Measurements from ENCODE around the gene DOK7. TPM values are rescaled to one million over a fixed set of nuclear protein-coding genes. Genes with fewer than 3 reads are reported as not detected.

The DOK7 gene
- total RNA-seq, 1 experiment from 2014 or later = 9.6 TPM

- no peak for DNase-seq
- Histone ChIP-seq H3K36me3 (no peaks in the 10 kb centered on the region; the same call in 1 of the 2 replicates), H3K4me3 (no peak overlapping the region), H3K9me3 (no peaks in the 10 kb centered on the region), H3K27me3 (no peaks in the 10 kb centered on the region)
These were observed 50.7 kb downstream of the DOK7 start for GRCh38 chr4:3513807-3514206.

- H3K27me3 ChIP-seq = no peaks in the 10 kb centered on the region
- H3K4me3 ChIP-seq = no peak overlapping the region
- H3K9me3 ChIP-seq = no peaks in the 10 kb centered on the region
- no peaks in the 10 kb centered on the region; the same call in 1 of the 2 replicates for H3K36me3 ChIP-seq
- no peak for DNase-seq
These were observed 51.2 kb downstream of the DOK7 start for GRCh38 chr4:3514221-3514780.

GRCh38 chr4:3514806-3515501, 51.8 kb downstream of the DOK7 start:
- H3K27me3 ChIP-seq = no peaks in the 10 kb centered on the region
- no peaks in the 10 kb centered on the region for H3K9me3 ChIP-seq
- DNase-seq = no peak
- H3K4me3 ChIP-seq = no peak overlapping the region
- H3K36me3 ChIP-seq = no peaks in the 10 kb centered on the region; the same call in 1 of the 2 replicates

- no peaks in the 10 kb centered on the region; the same call in 1 of the 2 replicates for H3K36me3 ChIP-seq
- H3K27me3 ChIP-seq = no peaks in the 10 kb centered on the region
- no peak for DNase-seq
- H3K4me3 ChIP-seq = no peak overlapping the region
- no peaks in the 10 kb centered on the region for H3K9me3 ChIP-seq
These were observed 52.5 kb downstream of the DOK7 start for GRCh38 chr4:3515646-3516045.

GRCh38 chr4:3516061-3516835, 53.1 kb downstream of the DOK7 start:
- no peak for DNase-seq
- Histone ChIP-seq H3K27me3 (no peaks in the 10 kb centered on the region), H3K4me3 (no peak overlapping the region), H3K36me3 (no peaks in the 10 kb centered on the region; the same call in 1 of the 2 replicates), H3K9me3 (no peaks in the 10 kb centered on the region)

- no peaks in the 10 kb centered on the region for H3K9me3 ChIP-seq
- H3K4me3 ChIP-seq = no peak overlapping the region
- H3K36me3 ChIP-seq = no peaks in the 10 kb centered on the region; the same call in 1 of the 2 replicates
- DNase-seq = no peak
- H3K27me3 ChIP-seq = no peaks in the 10 kb centered on the region
These were observed 54.0 kb downstream of the DOK7 start for GRCh38 chr4:3516836-3517730.

- DNase-seq = no peak
- Histone ChIP-seq H3K9me3 (no peaks in the 10 kb centered on the region), H3K36me3 (no peaks in the 10 kb centered on the region; the same call in 1 of the 2 replicates), H3K4me3 (no peak overlapping the region), H3K27me3 (no peaks in the 10 kb centered on the region)
These were observed 54.8 kb downstream of the DOK7 start for GRCh38 chr4:3517731-3518510.

- no peak for DNase-seq
- no peak overlapping the region for H3K4me3 ChIP-seq
- no peaks in the 10 kb centered on the region; the same call in 1 of the 2 replicates for H3K36me3 ChIP-seq
- no peaks in the 10 kb centered on the region for H3K9me3 ChIP-seq
- H3K27me3 ChIP-seq = no peaks in the 10 kb centered on the region
These were observed 55.4 kb downstream of the DOK7 start for GRCh38 chr4:3518511-3518880.

GRCh38 chr4:3518941-3519340, 55.8 kb downstream of the DOK7 start:
- no peak overlapping the region for H3K4me3 ChIP-seq
- no peaks in the 10 kb centered on the region for H3K9me3 ChIP-seq
- H3K36me3 ChIP-seq = no peaks in the 10 kb centered on the region; the same call in 1 of the 2 replicates
- DNase-seq = no peak
- H3K27me3 ChIP-seq = no peaks in the 10 kb centered on the region

- Histone ChIP-seq H3K9me3 (no peaks in the 10 kb centered on the region), H3K4me3 (no peak overlapping the region), H3K36me3 (no peaks in the 10 kb centered on the region; the same call in 1 of the 2 replicates), H3K27me3 (no peaks in the 10 kb centered on the region)
- no peak for DNase-seq
These were observed 56.6 kb downstream of the DOK7 start for GRCh38 chr4:3519468-3520264.

GRCh38 chr4:3520276-3520675, 57.2 kb downstream of the DOK7 start:
- DNase-seq = no peak
- Histone ChIP-seq H3K4me3 (no peak overlapping the region), H3K36me3 (no peaks in the 10 kb centered on the region; the same call in 1 of the 2 replicates), H3K27me3 (no peaks in the 10 kb centered on the region), H3K9me3 (no peaks in the 10 kb centered on the region)

GRCh38 chr4:3520796-3521600, 57.9 kb downstream of the DOK7 start:
- no peaks in the 10 kb centered on the region; the same call in 1 of the 2 replicates for H3K36me3 ChIP-seq
- no peaks in the 10 kb centered on the region for H3K27me3 ChIP-seq
- no peak for DNase-seq
- no peaks in the 10 kb centered on the region for H3K9me3 ChIP-seq
- H3K4me3 ChIP-seq = no peak overlapping the region

GRCh38 chr4:3521621-3522325, 58.7 kb downstream of the DOK7 start:
- DNase-seq = no peak
- Histone ChIP-seq H3K9me3 (no peaks in the 10 kb centered on the region), H3K36me3 (no peaks in the 10 kb centered on the region), H3K27me3 (no peaks in the 10 kb centered on the region), H3K4me3 (no peak overlapping the region)

- no peak for DNase-seq
- H3K36me3 ChIP-seq = no peaks in the 10 kb centered on the region
- no peaks in the 10 kb centered on the region for H3K9me3 ChIP-seq
- no peaks in the 10 kb centered on the region for H3K27me3 ChIP-seq
- no peak overlapping the region for H3K4me3 ChIP-seq
These were observed 59.2 kb downstream of the DOK7 start for GRCh38 chr4:3522326-3522640.

Measured in MG63 (cell line).